Measurements from ENCODE around the gene BNC2.
"Not testable (repeated sequence)": the region's sequence is repeated elsewhere in the genome, so short reads cannot be mapped to it uniquely, and the experiment has no call there.

BNC2 gene

DNA sequence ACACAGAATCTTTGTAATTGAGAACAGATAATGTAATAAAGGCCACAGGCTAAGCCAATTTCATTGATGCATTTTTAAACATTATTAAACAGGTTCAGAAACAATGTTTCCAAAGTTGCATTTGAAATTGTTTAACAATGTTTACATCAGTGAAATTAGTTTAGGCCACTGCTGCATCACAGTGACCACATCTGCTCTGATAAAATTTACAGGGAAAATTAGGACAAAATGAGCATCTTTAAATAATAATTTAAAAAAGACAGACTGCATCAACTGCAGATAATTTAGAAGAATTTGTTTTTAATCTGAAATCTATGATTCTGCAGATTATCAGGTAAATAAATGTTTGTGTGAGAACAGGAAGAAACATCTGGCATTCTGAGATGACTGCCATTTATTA, 420.4 kb downstream of the BNC2 start:
- Histone ChIP-seq H3K27ac (ENCODE audit: low read length) (no peak overlapping the region), H3K9ac (ENCODE audit: low read length) (no peak overlapping the region), H3K9me3 (ENCODE audit: control insufficient read depth, low read depth, low read length) (no peaks in the 10 kb centered on the region), H3K36me3 (ENCODE audit: control insufficient read depth, low read depth, low read length) (no peaks in the 10 kb centered on the region), H3K4me1 (ENCODE audit: control insufficient read depth, low read depth, low read length) (peaks cover 14% of the 10 kb centered on the region), H3K4me3 (ENCODE audit: low read length) (no peak overlapping the region), H3K27me3 (ENCODE audit: control insufficient read depth, insufficient read depth, low read length) (no peaks in the 10 kb centered on the region)

DNA sequence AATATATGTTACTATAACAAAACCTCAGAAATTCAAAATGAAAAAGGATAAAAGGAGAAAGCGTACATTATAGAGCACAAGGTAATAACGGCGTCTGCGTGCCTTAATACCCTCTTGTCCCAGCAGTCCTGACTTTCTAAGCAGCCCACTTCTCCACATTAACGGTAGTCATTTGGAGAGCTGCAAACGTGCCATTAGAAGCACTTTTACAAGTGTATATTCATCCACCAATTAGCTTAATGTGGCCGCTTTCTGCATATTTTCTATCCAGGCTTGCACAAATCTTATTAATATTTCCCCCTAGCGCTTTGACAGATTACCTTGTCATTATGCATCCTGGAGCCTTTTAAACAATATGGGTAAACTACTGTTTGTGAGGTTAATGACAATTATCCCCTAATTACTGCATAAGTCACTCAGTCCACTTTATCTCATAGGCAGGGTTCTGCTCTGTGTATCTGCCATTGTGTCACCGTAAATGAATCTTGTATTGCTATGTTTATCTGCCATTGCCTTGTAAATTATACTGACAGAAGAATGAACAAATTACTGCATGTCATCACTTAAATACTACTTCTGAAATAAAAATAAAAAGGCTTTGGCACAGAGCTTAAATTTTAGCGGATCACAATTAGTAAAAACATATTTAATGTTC, 421.3 kb downstream of the BNC2 start:
- no peaks in the 10 kb centered on the region for H3K9me3 ChIP-seq (ENCODE audit: control insufficient read depth, low read depth, low read length)
- no peaks in the 10 kb centered on the region for H3K27me3 ChIP-seq (ENCODE audit: control insufficient read depth, insufficient read depth, low read length)
- no peak overlapping the region for H3K9ac ChIP-seq (ENCODE audit: low read length)
- no peaks in the 10 kb centered on the region for H3K36me3 ChIP-seq (ENCODE audit: control insufficient read depth, low read depth, low read length)
- H3K4me1 ChIP-seq (ENCODE audit: control insufficient read depth, low read depth, low read length) = peaks cover 14% of the 10 kb centered on the region
- no peak overlapping the region for H3K27ac ChIP-seq (ENCODE audit: low read length)
- H3K4me3 ChIP-seq (ENCODE audit: low read length) = no peak overlapping the region

DNA sequence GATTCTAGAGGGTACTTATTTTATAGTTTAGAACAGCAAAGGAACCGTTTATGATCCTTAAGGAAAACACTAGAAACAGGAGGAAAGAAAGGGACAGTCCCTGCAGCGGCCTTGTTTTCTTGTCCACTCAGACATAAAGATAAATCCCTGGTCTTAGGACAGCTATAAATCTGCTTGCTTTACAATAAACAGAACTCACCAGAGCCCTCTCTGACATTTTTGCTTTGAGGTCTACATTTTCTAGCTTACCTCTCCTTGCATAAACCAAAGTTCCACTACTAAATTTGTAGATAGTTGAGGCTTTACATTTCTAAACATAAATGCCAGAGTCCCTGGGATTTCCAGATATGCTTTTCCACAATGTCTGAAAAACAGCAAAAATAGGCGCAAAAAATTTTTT, 422.5 kb downstream of the BNC2 start:
- H3K27ac ChIP-seq (ENCODE audit: low read length) = no peak overlapping the region
- no peak overlapping the region for H3K9ac ChIP-seq (ENCODE audit: low read length)
- H3K9me3 ChIP-seq (ENCODE audit: control insufficient read depth, low read depth, low read length) = no peaks in the 10 kb centered on the region
- H3K27me3 ChIP-seq (ENCODE audit: control insufficient read depth, insufficient read depth, low read length) = no peaks in the 10 kb centered on the region
- no peaks in the 10 kb centered on the region for H3K36me3 ChIP-seq (ENCODE audit: control insufficient read depth, low read depth, low read length)
- H3K4me1 ChIP-seq (ENCODE audit: control insufficient read depth, low read depth, low read length) = peaks cover 16% of the 10 kb centered on the region
- H3K4me3 ChIP-seq (ENCODE audit: low read length) = no peak overlapping the region

DNA sequence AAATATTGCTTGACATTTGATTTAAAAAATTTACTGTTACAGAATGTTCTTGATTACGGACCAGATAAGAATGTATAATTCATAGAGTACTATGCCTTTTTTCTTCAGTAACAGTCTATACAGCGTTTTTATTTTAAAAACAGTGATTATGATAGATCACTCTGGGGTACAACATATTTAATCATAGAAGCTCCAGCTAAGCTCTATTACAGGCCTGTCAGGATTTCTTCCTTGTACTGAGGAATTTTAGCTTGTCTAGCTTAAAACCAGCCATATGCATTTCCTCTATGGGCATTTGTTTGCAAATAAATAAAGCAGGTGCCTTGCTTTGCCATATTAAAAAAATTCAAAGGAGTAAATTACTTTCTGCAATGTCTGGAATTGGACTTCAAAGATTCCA, 423.8 kb downstream of the BNC2 start:
- H3K9ac ChIP-seq (ENCODE audit: low read length) = no peak overlapping the region
- H3K4me3 ChIP-seq (ENCODE audit: low read length) = no peak overlapping the region
- H3K27me3 ChIP-seq (ENCODE audit: control insufficient read depth, insufficient read depth, low read length) = no peaks in the 10 kb centered on the region
- H3K4me1 ChIP-seq (ENCODE audit: control insufficient read depth, low read depth, low read length) = peaks cover 27% of the 10 kb centered on the region
- no peaks in the 10 kb centered on the region for H3K36me3 ChIP-seq (ENCODE audit: control insufficient read depth, low read depth, low read length)
- no peaks in the 10 kb centered on the region for H3K9me3 ChIP-seq (ENCODE audit: control insufficient read depth, low read depth, low read length)
- no peak overlapping the region for H3K27ac ChIP-seq (ENCODE audit: low read length)

DNA sequence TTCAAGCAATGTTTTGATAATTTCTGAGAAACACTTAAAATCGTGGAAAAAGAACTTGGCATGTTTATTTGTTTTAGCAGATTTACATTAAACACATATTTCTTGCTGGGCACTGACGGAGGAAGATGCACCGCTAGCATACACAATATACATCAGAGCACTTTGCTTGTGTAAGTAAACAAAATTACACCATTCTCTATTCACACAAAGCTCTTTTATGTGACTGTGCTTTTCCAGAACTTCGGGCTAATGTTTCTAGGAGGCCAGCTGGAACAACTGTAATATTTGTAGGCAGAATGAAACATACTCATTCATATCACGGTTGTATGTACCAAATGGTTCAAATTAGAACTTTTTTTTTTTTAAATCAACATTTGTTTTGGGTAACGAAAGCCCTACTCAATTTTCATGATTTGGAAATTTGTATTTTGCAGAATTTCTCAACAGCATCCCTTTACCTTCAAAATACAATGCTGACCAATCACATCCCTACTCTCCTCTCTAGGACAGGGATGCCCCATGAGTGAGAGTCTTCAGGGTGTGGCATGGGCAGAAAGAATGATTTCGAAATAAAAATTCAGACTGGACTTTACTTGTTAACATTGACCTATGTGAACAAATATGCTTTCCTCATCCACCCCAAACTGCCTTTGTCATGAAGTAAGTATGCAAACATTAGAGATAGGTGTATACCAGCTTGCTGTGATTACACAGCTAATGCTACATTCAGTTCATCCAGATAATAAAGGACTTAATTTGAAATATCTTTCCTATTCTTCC, 425.1 kb downstream of the BNC2 start:
- Histone ChIP-seq H3K36me3 (ENCODE audit: control insufficient read depth, low read depth, low read length) (no peaks in the 10 kb centered on the region), H3K4me1 (ENCODE audit: control insufficient read depth, low read depth, low read length) (peaks cover 27% of the 10 kb centered on the region), H3K9me3 (ENCODE audit: control insufficient read depth, low read depth, low read length) (no peaks in the 10 kb centered on the region), H3K27me3 (ENCODE audit: control insufficient read depth, insufficient read depth, low read length) (no peaks in the 10 kb centered on the region), H3K4me3 (ENCODE audit: low read length) (no peak overlapping the region), H3K9ac (ENCODE audit: low read length) (no peak overlapping the region), H3K27ac (ENCODE audit: low read length) (no peak overlapping the region)

DNA sequence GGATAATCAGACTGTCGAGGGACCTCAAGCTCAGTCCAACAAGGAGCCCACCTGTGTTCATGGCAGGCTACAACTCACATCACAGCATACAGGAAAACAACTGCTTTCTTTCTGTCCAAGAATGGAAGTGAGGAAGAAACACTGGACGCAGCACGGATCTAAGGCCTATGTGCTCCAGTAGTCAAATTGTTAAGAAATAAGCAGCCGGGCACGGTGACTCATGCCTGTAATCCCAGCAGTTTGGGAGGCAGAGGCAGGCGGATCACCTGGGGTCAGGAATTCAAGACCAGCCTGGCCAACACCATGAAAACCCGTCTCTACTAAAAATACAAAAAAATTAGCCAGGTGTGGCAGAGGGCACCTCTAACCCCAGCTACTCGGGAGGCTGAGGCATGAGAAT, 427.8 kb downstream of the BNC2 start:
- Histone ChIP-seq H3K4me3 (ENCODE audit: low read length) (no peak overlapping the region), H3K27ac (ENCODE audit: low read length) (no peak overlapping the region)

DNA sequence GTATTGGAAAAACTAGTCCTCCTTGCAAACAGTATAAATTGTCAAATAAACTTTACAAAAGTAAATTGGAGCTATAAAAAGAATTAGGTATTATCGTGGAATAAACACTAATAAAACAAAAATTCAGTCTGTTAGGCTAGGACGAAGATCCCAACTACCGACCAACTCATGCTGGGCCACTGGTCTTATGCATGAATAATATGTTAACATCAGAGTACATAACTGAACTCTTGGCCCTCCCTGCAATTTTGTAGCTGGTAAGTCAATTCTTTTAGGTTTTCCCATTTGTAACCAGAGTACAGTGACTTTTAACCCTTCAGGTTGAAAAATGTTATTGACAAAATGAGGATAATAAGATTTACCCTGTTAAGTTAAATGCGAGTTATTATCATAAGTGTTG, 428.7 kb downstream of the BNC2 start:
- no peaks in the 10 kb centered on the region for H3K27me3 ChIP-seq (ENCODE audit: control insufficient read depth, insufficient read depth, low read length)
- H3K4me3 ChIP-seq (ENCODE audit: low read length) = no peak overlapping the region
- peaks cover 13% of the 10 kb centered on the region for H3K4me1 ChIP-seq (ENCODE audit: control insufficient read depth, low read depth, low read length)
- peaks cover 5% of the 10 kb centered on the region for H3K36me3 ChIP-seq (ENCODE audit: control insufficient read depth, low read depth, low read length)
- H3K27ac ChIP-seq (ENCODE audit: low read length) = no peak overlapping the region
- no peak overlapping the region for H3K9ac ChIP-seq (ENCODE audit: low read length)
- H3K9me3 ChIP-seq (ENCODE audit: control insufficient read depth, low read depth, low read length) = no peaks in the 10 kb centered on the region

More for the DNA sequence above, 427.8 kb downstream of the BNC2 start:
- Histone ChIP-seq H3K4me1 (ENCODE audit: control insufficient read depth, low read depth, low read length) (peaks cover 13% of the 10 kb centered on the region), H3K36me3 (ENCODE audit: control insufficient read depth, low read depth, low read length) (no peaks in the 10 kb centered on the region), H3K27me3 (ENCODE audit: control insufficient read depth, insufficient read depth, low read length) (no peaks in the 10 kb centered on the region), H3K9ac (ENCODE audit: low read length) (no peak overlapping the region), H3K9me3 (ENCODE audit: control insufficient read depth, low read depth, low read length) (no peaks in the 10 kb centered on the region)

DNA sequence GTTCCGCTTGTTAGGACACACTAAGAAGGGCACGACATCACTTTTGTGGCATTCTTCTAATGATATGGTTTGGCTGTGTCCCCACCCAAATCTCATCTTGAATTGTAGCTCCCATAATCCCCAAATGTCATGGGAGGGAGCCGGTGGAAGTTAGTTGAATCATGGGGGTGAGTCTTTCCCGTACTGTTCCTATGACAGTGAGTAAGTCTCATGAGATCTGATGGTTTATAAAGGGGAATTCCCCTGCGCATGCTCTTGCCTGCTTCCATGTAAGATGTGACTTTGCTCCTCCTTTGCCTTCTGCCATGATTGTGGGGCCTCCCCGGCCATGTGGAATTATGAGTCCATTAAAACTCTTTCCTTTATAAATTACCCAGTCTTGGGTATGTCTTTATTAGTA, 431.6 kb downstream of the BNC2 start:
- H3K27me3 ChIP-seq (ENCODE audit: control insufficient read depth, insufficient read depth, low read length); H3K27ac ChIP-seq (ENCODE audit: low read length); H3K9me3 ChIP-seq (ENCODE audit: control insufficient read depth, low read depth, low read length); H3K9ac ChIP-seq (ENCODE audit: low read length); H3K4me3 ChIP-seq (ENCODE audit: low read length); H3K36me3 ChIP-seq (ENCODE audit: control insufficient read depth, low read depth, low read length): not testable (repeated sequence)
- peaks cover 13% of the 10 kb centered on the region for H3K4me1 ChIP-seq (ENCODE audit: control insufficient read depth, low read depth, low read length)

DNA sequence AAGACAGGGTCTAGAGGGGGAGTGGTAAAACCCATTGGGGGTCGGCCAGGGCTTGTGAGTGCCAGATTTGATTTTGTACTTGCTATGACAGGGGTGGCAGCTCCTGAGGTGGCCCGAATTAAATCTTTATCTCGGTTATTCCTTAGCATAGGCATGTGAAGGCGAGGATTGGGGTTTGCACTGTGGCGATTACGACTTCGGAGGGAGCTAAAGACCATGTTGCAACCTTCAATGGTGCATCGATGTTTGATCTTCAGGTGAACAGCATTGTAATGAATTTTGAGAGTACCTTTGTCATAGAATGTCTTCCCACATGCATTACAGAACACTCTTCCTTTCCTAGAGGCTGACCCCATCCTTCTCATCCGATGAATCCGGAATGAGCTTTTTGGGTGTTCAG, 433.9 kb downstream of the BNC2 start:
- Histone ChIP-seq H3K27me3 (ENCODE audit: control insufficient read depth, insufficient read depth, low read length) (no peaks in the 10 kb centered on the region), H3K4me1 (ENCODE audit: control insufficient read depth, low read depth, low read length) (peaks cover 13% of the 10 kb centered on the region), H3K27ac (ENCODE audit: low read length) (no peak overlapping the region), H3K4me3 (ENCODE audit: low read length) (no peak overlapping the region), H3K36me3 (ENCODE audit: control insufficient read depth, low read depth, low read length) (peaks cover 9% of the 10 kb centered on the region), H3K9me3 (ENCODE audit: control insufficient read depth, low read depth, low read length) (no peaks in the 10 kb centered on the region), H3K9ac (ENCODE audit: low read length) (no peak overlapping the region)

DNA sequence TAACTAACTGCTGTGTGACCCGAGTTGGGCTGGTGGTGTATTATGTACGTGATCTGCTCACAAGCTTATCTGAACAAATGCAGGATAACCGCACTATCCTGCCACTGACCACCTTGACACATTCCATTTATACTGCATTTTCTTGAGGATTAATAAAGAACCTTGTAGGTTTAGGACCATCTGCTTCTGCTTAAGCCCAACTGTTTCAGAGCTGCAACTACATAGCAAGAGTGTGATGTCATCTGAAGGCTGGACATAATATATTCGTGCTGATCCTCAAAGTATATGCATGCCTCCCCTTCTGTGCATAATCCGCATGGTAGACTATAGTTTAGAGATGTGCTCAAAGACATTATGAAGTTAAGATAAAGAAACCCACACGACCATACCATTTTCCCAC, 435.9 kb downstream of the BNC2 start:
- Histone ChIP-seq H3K9me3 (ENCODE audit: control insufficient read depth, low read depth, low read length) (no peaks in the 10 kb centered on the region), H3K4me1 (ENCODE audit: control insufficient read depth, low read depth, low read length) (peaks cover 20% of the 10 kb centered on the region), H3K36me3 (ENCODE audit: control insufficient read depth, low read depth, low read length) (peaks cover 9% of the 10 kb centered on the region), H3K27me3 (ENCODE audit: control insufficient read depth, insufficient read depth, low read length) (no peaks in the 10 kb centered on the region), H3K9ac (ENCODE audit: low read length) (no peak overlapping the region), H3K4me3 (ENCODE audit: low read length) (no peak overlapping the region), H3K27ac (ENCODE audit: low read length) (no peak overlapping the region)

DNA sequence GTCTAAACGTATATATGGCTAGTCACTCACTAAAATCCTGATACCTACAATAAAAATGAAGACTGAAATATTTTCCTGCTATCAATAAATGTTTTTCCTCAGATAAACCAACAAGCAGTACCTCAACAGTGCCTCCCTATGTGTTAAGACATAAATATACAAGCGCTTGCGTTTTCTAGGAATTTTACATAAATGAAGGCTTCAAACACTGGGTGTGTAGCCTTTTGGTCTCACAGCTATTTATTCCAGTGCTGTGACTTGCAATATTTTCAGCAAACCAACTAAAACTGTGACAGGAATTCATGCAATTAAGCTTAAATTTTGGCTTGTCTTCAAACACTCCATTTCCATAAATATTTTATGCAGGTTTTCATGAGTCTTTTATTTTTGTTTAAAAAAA, 437.0 kb downstream of the BNC2 start:
- Histone ChIP-seq H3K36me3 (ENCODE audit: control insufficient read depth, low read depth, low read length) (peaks cover 9% of the 10 kb centered on the region), H3K4me1 (ENCODE audit: control insufficient read depth, low read depth, low read length) (peaks cover 20% of the 10 kb centered on the region), H3K27ac (ENCODE audit: low read length) (no peak overlapping the region), H3K4me3 (ENCODE audit: low read length) (no peak overlapping the region), H3K27me3 (ENCODE audit: control insufficient read depth, insufficient read depth, low read length) (no peaks in the 10 kb centered on the region), H3K9ac (ENCODE audit: low read length) (no peak overlapping the region), H3K9me3 (ENCODE audit: control insufficient read depth, low read depth, low read length) (no peaks in the 10 kb centered on the region)
